GM18951 (cell line): ENCODE data around the gene TWNK.
A peak's percentile ranks its signal among the peaks of the same experiment; 100 is the strongest.

Experiments used
- POLR2A ChIP-seq: IDR thresholded peaks from 4 replicates; pipeline ENCODE4 v1.6.1; 2011; ENCODE audit warnings: mild to moderate bottlenecking; ENCODE audit not compliant: insufficient read length, insufficient read depth; ENCODE audit errors: extremely low read depth
- in situ Hi-C: fragments of 300-500 bp; cut with MboI; formaldehyde crosslinking; loops from one replicate; pipeline ENCODE4 v1.12.0; 2022; ENCODE audit warnings: low sequenced_read_pairs, mixed read lengths, inconsistent platforms; ENCODE audit not compliant: unreplicated experiment

The TWNK gene

DNA sequence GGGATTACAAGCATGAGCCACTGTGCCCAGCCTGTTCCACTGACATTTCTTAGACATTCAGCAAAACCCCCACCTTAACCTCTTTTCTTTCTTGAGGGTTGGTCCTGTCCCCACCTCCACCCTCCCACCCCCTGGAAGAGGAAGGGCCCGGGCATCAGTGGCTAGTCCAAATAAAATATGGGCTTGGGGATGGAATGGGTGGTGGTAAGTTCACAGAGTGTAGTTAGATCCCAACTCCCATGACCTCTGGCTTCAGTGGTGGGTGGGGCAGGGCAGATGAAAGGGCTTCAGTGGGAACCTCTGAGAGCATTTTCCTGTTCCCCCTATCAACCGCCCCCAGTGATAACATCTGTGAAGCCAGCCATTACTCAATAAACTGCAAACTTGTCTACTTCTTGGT lies 53.5 kb downstream of the TWNK start:
- no peak for TF ChIP-seq POLR2A
- in situ Hi-C loops = no loop called here

DNA sequence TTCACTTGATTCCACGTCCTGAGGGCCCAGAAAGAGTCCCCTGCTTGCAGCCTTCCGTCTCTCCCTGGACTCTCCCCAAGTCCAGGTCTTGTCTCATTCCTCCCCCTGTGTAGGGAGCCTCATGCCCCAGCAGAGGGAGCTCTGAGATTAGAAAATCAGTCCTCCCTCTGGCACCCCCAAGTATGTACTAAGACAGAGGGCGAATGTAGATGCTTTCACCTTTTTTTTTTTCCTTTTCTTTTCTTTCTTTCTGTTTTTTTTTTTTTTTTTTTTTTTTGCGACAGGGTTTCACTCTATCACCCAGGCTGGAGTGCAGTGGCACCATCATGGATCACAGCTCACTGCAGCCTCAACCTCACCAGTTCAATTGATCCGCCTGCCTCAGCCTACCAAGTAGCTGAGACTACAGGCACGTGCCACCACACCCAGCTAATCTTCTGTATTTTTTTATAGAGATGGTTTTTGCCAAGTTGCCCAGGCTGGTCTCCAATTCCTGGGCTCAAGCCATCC lies 54.0 kb downstream of the TWNK start:
- no peak for TF ChIP-seq POLR2A
- in situ Hi-C loops = no loop called here

DNA sequence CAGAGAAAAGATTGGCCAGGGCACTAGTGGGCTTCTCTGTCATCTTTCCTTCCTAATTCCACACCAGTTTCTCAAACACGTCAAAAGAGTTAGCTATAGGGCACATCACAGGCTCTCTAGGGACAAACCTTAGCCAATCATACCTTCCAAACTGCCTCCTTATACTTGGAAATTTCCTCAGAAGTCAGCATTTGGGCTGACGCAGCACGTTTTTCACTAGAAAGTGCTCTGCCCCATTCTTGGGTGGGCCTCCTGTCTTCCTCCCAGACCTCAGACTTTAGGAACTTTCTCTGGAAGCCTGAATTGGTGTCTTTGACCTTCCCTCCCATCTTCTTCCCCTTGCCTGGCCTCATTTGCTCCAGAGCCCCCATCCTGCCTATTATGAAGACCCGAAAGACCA lies 54.8 kb downstream of the TWNK start:
- TF ChIP-seq POLR2A = no peak
- in situ Hi-C loops = no loop called here

DNA sequence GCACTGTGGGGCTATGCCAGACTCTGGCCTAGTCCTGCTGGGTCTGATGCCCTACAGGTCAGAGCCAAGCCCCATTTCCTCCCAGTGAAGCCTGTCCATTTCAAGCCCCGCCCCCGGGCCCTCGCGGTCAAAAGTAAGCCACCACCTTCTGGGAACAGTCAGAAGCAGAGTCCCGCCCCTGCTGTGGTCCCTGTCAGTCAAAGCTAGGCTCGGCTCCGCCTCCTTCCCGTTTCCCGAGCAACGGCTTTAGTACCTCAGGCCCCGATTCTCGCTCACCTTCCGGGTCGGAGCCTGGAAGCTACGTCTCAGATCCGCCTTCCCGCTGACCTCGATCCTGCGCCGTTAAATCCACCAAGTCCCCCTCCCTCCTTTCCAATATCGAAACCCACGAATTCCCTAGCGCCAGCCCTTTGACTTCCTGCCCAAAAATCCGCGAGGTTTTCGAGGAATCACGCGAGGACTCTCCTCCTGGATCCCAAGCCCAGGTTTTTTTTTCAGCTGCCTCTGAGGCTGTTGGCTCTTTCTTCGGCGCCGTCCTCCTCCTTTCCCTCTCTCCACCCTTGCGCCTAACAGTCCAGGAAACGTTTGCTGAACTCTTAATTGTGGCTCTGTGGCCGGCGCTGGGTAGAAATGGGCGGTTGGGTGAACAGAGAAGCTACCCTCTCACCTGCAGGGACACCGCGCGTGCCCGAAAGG lies 55.5 kb downstream of the TWNK start:
- TF ChIP-seq POLR2A = peak; percentile 73

DNA sequence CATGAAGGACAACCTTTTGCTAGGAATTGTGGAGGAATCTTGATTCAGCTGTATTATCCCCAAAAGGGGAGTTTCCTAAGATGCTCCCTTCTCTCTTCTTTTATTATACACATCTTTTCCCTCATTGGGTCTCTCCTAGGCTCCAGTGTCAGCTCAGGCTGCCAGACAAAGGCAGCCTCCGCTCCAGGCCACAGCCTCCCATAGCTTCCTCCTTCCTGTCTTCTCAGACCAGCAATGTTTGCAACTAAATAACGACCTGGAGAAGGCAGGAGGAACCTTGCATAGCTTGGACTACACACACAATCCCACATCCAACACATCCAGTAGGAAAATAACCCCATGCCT lies 56.0 kb downstream of the TWNK start:
- in situ Hi-C loops = no loop called here
- TF ChIP-seq POLR2A = no peak

More for the DNA sequence above, 55.5 kb downstream of the TWNK start:
- in situ Hi-C loops = no loop called here
